Measurements from ENCODE around the gene FMO2. TPM values are rescaled to one million over a fixed set of nuclear protein-coding genes. Genes with fewer than 3 reads are reported as not detected.

FMO2 gene
- total and polyA plus RNA-seq, 2 of the 8 experiments (the other 6 are each of a cell fraction or from before 2014, with no cell fraction given) = not detected

GRCh38 chr1:171251952-171252300 lies 66.8 kb downstream of the FMO2 start (continued):
- TF ChIP-seq MAX (IDR thresholded peaks at IDR 0.05) = no peak
- TF ChIP-seq SP1 (IDR thresholded peaks at IDR 0.05; ENCODE audit: low read depth, low read length) = no peak
- TF ChIP-seq CTBP2 (IDR thresholded peaks at IDR 0.05; ENCODE audit: borderline replicate concordance, insufficient read depth, insufficient read length, low read length) = no peak
- TF ChIP-seq SAP30 (IDR thresholded peaks at IDR 0.05; ENCODE audit: insufficient read depth, insufficient replicate concordance, low read length) = no peak
- TF ChIP-seq NRF1 (IDR thresholded peaks at IDR 0.05; ENCODE audit: low read depth, low read length) = no peak
- TF ChIP-seq USF2 (IDR thresholded peaks at IDR 0.05; ENCODE audit: low read length) = no peak

All from H1 (cell line).